Measurements from ENCODE around the gene PICK1. TPM values are rescaled to one million over a fixed set of nuclear protein-coding genes. Genes with fewer than 3 reads are reported as not detected.
A peak's percentile ranks its signal among the peaks of the same experiment; 100 is the strongest.

The PICK1 gene
- total RNA-seq, 2 experiments from 2014 or later, result 21.2 to 25.6 TPM

- no peak for ATAC-seq (ENCODE audit: poor library complexity)
- Histone ChIP-seq H3K4me3 (ENCODE audit: low read length) (no peak overlapping the region), H3K27me3 (ENCODE audit: control insufficient read depth in 1 of 2, insufficient read depth in 2 of 2, low read length in 2 of 2) (no peaks in the 10 kb centered on the region), H3K36me3 (ENCODE audit: insufficient read depth, low read length) (no peaks in the 10 kb centered on the region), H3K27ac (ENCODE audit: low read depth in 1 of 2, low read length in 2 of 2) (no peak overlapping the region), H3K4me1 (ENCODE audit: insufficient read depth, low read length) (peaks cover 13% of the 10 kb centered on the region), H3K9me3 (ENCODE audit: control insufficient read depth in 1 of 2, insufficient read depth in 1 of 2, low read length in 2 of 2) (no peaks in the 10 kb centered on the region)
- TF ChIP-seq CTCF (IDR thresholded peaks at IDR 0.05), result no peak
- intact Hi-C loops (cut with DNase I, micrococcal nuclease), result loop anchor here (5.0 to 10.0 kb wide), 3 partner anchors 206 to 1264 kb away; partner anchors contain the start of genes ANKRD54 (in 1 of the 2), EIF3L (in 1 of the 2) and RPL3 (in 1 of the 2)
- ChIA-PET POLR2A (interaction anchor here (0.6 kb wide), 1 partner anchor 346 kb away, joined by 6 read pairs; no protein-coding TSS in a partner anchor), CTCF (interaction anchor here (1.1 to 1.2 kb wide), 2 partner anchors 220 to 311 kb away, joined by 3 to 4 read pairs; no protein-coding TSS in a partner anchor)
- no peak overlapping the region for H3K4me3 Mint-ChIP-seq
- H3K27me3 Mint-ChIP-seq, result peaks cover 15% of the 10 kb centered on the region
- no peak overlapping the region for H3K27ac Mint-ChIP-seq
- no peak for DNase-seq
- no peaks in the 10 kb centered on the region for H3K9me3 Mint-ChIP-seq
- no peaks in the 10 kb centered on the region for H3K36me3 Mint-ChIP-seq (ENCODE audit: low read depth)
- H3K4me1 Mint-ChIP-seq (ENCODE audit: low read depth), result no peaks in the 10 kb centered on the region
Observed at GRCh38 chr22:38051261-38051660, 5.9 kb upstream of the PICK1 start.

DNA sequence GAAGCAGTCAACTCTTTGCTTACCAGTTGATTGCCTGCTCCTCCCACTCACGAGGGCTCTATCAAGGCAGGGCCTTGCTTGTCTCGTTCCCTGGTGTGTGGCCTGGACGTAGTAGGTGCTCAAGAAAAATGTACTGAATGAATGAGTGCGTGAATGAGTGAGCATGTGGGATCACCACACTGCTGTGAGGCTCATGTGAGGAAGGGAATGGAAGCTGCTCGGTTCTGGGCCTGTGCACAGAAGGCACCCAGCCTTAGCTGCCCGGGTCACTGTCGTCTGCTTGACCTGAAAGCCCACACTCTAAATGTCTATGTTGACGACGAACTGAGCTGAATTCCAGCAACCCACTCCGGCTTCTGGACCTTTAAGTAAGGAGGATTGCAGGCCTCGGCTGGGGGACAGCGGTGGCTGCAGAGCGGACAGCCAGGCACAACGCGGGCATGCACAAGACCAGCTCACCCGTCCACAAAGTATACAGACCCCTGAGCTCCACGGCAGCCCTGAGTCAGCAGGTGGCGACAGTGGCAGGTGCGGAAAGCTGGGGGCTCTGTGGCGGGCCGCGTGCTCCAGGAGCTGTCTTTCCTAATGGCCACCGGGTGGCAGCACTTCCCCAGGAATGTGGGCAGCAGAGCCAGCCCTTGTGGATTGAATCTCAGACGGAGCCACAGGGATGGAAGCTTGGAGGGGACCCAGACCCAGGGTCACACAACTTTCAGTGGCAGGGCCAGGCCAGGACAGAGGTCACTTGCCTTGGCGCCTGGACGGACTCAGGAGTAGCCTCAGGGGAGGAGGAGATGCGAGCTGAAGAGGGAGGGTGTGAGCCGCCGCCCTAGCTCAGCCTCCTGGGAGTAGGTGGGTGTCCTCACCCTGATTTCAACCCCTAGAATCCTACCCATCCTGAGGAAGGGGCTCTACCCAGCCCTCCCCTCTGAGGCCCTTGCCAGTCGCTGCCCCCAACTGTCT lies 5.0 kb upstream of the PICK1 start:
- peaks cover 21% of the 10 kb centered on the region for H3K4me1 ChIP-seq (ENCODE audit: insufficient read depth, low read length)
- Mint-ChIP-seq H3K4me1 (ENCODE audit: low read depth) (peaks cover 7% of the 10 kb centered on the region), H3K36me3 (ENCODE audit: low read depth) (peaks cover 3% of the 10 kb centered on the region), H3K27me3 (peaks cover 12% of the 10 kb centered on the region), H3K9me3 (no peaks in the 10 kb centered on the region), H3K4me3 (no peak overlapping the region), H3K27ac (no peak overlapping the region)
- intact Hi-C loops (cut with DNase I, micrococcal nuclease), result loop anchor here (1.0 to 10.0 kb wide), 8 partner anchors 178 to 1263 kb away; partner anchors contain the start of genes ANKRD54 (in 1 of the 2), DMC1 (in 1 of the 2), EIF3L (in 1 of the 2) and RPL3 (in 1 of the 2)
- DNase-seq (peak; percentile 59 to 90 (median 70)), ATAC-seq (ENCODE audit: poor library complexity) (peak; percentile 74)
- H3K4me3 ChIP-seq (ENCODE audit: low read length), result no peak overlapping the region
- H3K27me3 ChIP-seq (ENCODE audit: control insufficient read depth in 1 of 2, insufficient read depth in 2 of 2, low read length in 2 of 2), result no peaks in the 10 kb centered on the region
- CTCF ChIA-PET, result interaction anchor here (0.5 to 1.8 kb wide), 19 partner anchors 9 to 1094 kb away, joined by 3 to 9 read pairs (median 3); partner anchors contain the start of gene TOMM22
- no peaks in the 10 kb centered on the region for H3K36me3 ChIP-seq (ENCODE audit: insufficient read depth, low read length)
- no peak overlapping the region for H3K27ac ChIP-seq (ENCODE audit: low read depth in 1 of 2, low read length in 2 of 2)
- H3K9me3 ChIP-seq (ENCODE audit: control insufficient read depth in 1 of 2, insufficient read depth in 1 of 2, low read length in 2 of 2), result no peaks in the 10 kb centered on the region
- POLR2A ChIA-PET, result interaction anchor here (0.5 to 1.2 kb wide), 5 partner anchors 177 to 1230 kb away, joined by 3 to 6 read pairs (median 4); partner anchors contain the start of gene GTPBP1
- peak; percentile 78 for TF ChIP-seq CTCF (IDR thresholded peaks at IDR 0.05)

GRCh38 chr22:38062791-38063190 lies 5.6 kb downstream of the PICK1 start:
- no peak overlapping the region for H3K4me3 ChIP-seq (ENCODE audit: low read length)
- peaks cover 33% of the 10 kb centered on the region for H3K36me3 ChIP-seq (ENCODE audit: insufficient read depth, low read length)
- Mint-ChIP-seq H3K4me3 (no peak overlapping the region), H3K9me3 (no peaks in the 10 kb centered on the region), H3K27me3 (no peaks in the 10 kb centered on the region), H3K4me1 (ENCODE audit: low read depth) (peaks cover 8% of the 10 kb centered on the region), H3K27ac (no peak overlapping the region), H3K36me3 (ENCODE audit: low read depth) (peaks cover 62% of the 10 kb centered on the region)
- H3K27me3 ChIP-seq (ENCODE audit: control insufficient read depth in 1 of 2, insufficient read depth in 2 of 2, low read length in 2 of 2), result no peaks in the 10 kb centered on the region
- H3K9me3 ChIP-seq (ENCODE audit: control insufficient read depth in 1 of 2, insufficient read depth in 1 of 2, low read length in 2 of 2), result no peaks in the 10 kb centered on the region
- ChIA-PET CTCF (no interaction called here), POLR2A (no interaction called here)
- DNase-seq, result no peak
- intact Hi-C loops (cut with DNase I, micrococcal nuclease), result no loop called here
- peaks cover 3% of the 10 kb centered on the region for H3K4me1 ChIP-seq (ENCODE audit: insufficient read depth, low read length)
- H3K27ac ChIP-seq (ENCODE audit: low read depth in 1 of 2, low read length in 2 of 2), result no peak overlapping the region
- TF ChIP-seq CTCF (IDR thresholded peaks at IDR 0.05), result no peak
- ATAC-seq (ENCODE audit: poor library complexity), result no peak
